Right atrium auricular region (tissue), 2 donors: ENCODE data around the gene PTPRC. TPM values are rescaled to one million over a fixed set of nuclear protein-coding genes. Genes with fewer than 3 reads are reported as not detected.

Experiments
- DNase-seq: peaks from one replicate; pipeline ENCODE4 v3.0.0-alpha.2; 2019; ENCODE audit warnings: low spot score
- H3K27ac ChIP-seq, 2 donors: fragments of 200-600 bp; sonication (generic); 1 replicate in 1 of 2; 2 replicates in 1 of 2; pipeline ENCODE4 v1.5.1; 2016 to 2019
- H3K27me3 ChIP-seq, 2 donors: fragments of 200-600 bp; sonication (generic); one replicate each; pipeline versions ENCODE4 v1.5.1 to v1.6.0; 2017 to 2019
- H3K36me3 ChIP-seq: fragments of 200-600 bp; sonication (generic); one replicate; pipeline ENCODE4 v1.5.1; 2016
- H3K4me1 ChIP-seq, 2 donors: fragments of 200-600 bp; sonication (generic); one replicate each; pipeline versions ENCODE4 v1.5.1 to v1.6.0; 2017 to 2019
- H3K4me3 ChIP-seq, 2 donors: fragments of 200-600 bp; sonication (generic); 1 replicate in 1 of 2; 2 replicates in 1 of 2; pipeline ENCODE4 v1.5.1; 2017 to 2019; ENCODE audit warnings: mild to moderate bottlenecking in 1 of 2, moderate library complexity in 1 of 2
- H3K9me3 ChIP-seq, 2 donors: fragments of 200-600 bp; sonication (generic); one replicate each; pipeline ENCODE4 v1.5.1; 2019
- total RNA-seq, 2 donors: library from RNA; depleted of rRNA; stranded (reverse); fragments of >200 nt; gene quantifications; one replicate each; pipeline ENCODE4 v1.1.0, GENCODE V29; 2016
- TF ChIP-seq, protein P1 (sequence below), 2 donors: fragments of 200-600 bp; sonication (generic); IDR thresholded peaks; one replicate each; pipeline ENCODE4 v1.5.1; 2019; ENCODE audit warnings: antibody characterized with exemption in 2 of 2

The PTPRC gene
- total RNA-seq, 2 donors from 2014 or later: 5.5 to 10.1 TPM

- no peak for DNase-seq
- H3K4me1 ChIP-seq: no peaks in the 10 kb centered on the region
- no peaks in the 10 kb centered on the region for H3K9me3 ChIP-seq
- H3K27ac ChIP-seq: no peak overlapping the region
- H3K27me3 ChIP-seq: no peaks in the 10 kb centered on the region
- TF ChIP-seq, protein P1, sequence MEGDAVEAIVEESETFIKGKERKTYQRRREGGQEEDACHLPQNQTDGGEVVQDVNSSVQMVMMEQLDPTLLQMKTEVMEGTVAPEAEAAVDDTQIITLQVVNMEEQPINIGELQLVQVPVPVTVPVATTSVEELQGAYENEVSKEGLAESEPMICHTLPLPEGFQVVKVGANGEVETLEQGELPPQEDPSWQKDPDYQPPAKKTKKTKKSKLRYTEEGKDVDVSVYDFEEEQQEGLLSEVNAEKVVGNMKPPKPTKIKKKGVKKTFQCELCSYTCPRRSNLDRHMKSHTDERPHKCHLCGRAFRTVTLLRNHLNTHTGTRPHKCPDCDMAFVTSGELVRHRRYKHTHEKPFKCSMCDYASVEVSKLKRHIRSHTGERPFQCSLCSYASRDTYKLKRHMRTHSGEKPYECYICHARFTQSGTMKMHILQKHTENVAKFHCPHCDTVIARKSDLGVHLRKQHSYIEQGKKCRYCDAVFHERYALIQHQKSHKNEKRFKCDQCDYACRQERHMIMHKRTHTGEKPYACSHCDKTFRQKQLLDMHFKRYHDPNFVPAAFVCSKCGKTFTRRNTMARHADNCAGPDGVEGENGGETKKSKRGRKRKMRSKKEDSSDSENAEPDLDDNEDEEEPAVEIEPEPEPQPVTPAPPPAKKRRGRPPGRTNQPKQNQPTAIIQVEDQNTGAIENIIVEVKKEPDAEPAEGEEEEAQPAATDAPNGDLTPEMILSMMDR (IDR thresholded peaks at IDR 0.05): no peak
- no peak overlapping the region for H3K4me3 ChIP-seq
- H3K36me3 ChIP-seq: no peaks in the 10 kb centered on the region
These were observed 33.4 kb upstream of the PTPRC start for GRCh38 chr1:198605406-198605805.

DNA sequence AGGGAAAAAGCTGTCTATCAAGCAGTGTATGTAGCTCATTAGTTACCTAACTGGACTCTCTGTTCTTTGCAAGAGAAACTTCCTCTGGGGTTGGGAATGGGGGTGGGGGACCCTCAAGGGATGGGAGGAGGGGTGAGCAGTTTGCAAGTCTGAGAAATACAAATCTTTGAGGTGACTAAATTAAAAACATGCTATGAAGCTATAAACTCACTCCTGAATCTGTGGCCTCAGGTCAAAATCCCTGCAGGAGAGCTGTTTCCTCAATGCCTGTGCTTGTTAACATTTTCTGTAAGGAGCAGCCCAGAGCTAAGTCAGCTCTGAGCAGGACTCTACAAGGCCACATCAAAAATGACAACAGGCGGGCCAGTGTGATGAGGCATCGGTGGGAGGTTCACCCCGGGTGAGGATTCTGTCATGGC, 32.8 kb upstream of the PTPRC start:
- no peak for DNase-seq
- no peaks in the 10 kb centered on the region for H3K9me3 ChIP-seq
- no peaks in the 10 kb centered on the region for H3K36me3 ChIP-seq
- no peak overlapping the region for H3K4me3 ChIP-seq
- no peaks in the 10 kb centered on the region for H3K27me3 ChIP-seq
- H3K27ac ChIP-seq: no peak overlapping the region
- no peaks in the 10 kb centered on the region for H3K4me1 ChIP-seq
- TF ChIP-seq, protein P1 (IDR thresholded peaks at IDR 0.05): no peak

GRCh38 chr1:198607714-198608113, 31.1 kb upstream of the PTPRC start:
- Histone ChIP-seq H3K9me3 (no peaks in the 10 kb centered on the region), H3K27me3 (no peaks in the 10 kb centered on the region), H3K4me3 (no peak overlapping the region), H3K36me3 (no peaks in the 10 kb centered on the region), H3K27ac (no peak overlapping the region), H3K4me1 (no peaks in the 10 kb centered on the region)
- TF ChIP-seq, protein P1 (IDR thresholded peaks at IDR 0.05): no peak
- no peak for DNase-seq

DNA sequence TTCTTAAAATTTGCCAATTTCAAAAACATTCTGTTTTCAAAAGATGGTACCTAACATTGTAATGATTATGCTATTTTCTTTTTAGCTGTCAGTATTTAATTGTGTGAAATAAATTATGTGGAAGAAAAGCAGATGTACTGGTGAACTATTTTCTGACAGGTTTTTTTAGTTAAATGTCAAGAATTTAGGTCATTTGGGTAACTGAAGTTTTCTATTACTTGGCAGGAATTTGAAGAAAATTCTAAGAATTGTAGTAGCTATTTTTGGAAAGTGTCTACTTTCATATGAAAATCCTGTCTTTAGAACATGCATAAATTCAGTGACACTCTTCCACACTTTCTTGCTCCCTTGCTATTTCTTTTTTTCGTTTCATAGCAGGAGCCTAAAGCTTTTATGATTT, 28.5 kb upstream of the PTPRC start:
- no peaks in the 10 kb centered on the region for H3K4me1 ChIP-seq
- TF ChIP-seq, protein P1 (IDR thresholded peaks at IDR 0.05): no peak
- DNase-seq: no peak
- no peaks in the 10 kb centered on the region for H3K9me3 ChIP-seq
- no peaks in the 10 kb centered on the region for H3K36me3 ChIP-seq
- H3K4me3 ChIP-seq: no peak overlapping the region
- H3K27me3 ChIP-seq: no peaks in the 10 kb centered on the region
- H3K27ac ChIP-seq: no peak overlapping the region

GRCh38 chr1:198611219-198611618, 27.6 kb upstream of the PTPRC start:
- Histone ChIP-seq H3K4me3 (no peak overlapping the region), H3K4me1 (no peaks in the 10 kb centered on the region), H3K27me3 (no peaks in the 10 kb centered on the region), H3K9me3 (no peaks in the 10 kb centered on the region), H3K27ac (no peak overlapping the region), H3K36me3 (no peaks in the 10 kb centered on the region)
- DNase-seq: no peak
- TF ChIP-seq, protein P1 (IDR thresholded peaks at IDR 0.05): no peak

DNA sequence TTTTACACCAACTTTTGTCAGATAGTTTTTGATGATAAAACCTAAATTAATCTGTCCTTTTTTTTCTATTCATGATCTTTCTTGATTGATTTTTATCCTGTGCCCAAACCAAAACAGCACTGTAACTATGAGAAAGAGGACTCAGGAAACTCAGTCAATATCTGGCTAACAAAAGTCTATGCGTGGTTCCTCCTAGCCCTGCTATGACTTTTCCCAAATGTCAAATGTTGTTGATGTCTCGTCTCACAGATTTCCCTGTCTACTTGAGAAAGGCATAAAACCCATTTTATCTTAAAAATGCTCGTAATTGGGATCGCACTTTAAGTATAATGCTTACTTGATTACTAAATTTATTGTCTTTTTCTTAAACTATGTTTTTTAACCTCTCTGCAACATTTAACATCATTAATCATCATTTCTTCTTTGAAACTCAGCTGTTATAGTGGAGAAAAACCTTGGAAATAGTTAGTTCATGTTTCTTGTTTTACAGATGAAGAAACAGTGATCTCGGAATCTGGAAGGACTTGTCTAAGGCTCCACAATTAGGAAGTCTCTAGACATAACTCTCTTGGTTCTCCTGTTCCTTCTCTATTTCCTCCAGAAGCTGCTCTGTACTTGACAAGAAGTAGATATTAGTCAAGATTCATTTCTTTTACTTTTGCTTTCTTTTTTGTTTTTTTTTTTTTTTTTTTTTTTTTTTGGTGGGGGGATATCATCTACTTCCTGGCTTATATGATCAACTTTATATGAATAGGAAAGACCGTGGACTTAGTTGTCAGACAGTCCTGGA, 26.2 kb upstream of the PTPRC start:
- TF ChIP-seq, protein P1 (IDR thresholded peaks at IDR 0.05): no peak
- no peaks in the 10 kb centered on the region for H3K36me3 ChIP-seq
- DNase-seq: no peak
- no peaks in the 10 kb centered on the region for H3K27me3 ChIP-seq
- no peaks in the 10 kb centered on the region for H3K4me1 ChIP-seq
- no peak overlapping the region for H3K4me3 ChIP-seq
- no peak overlapping the region for H3K27ac ChIP-seq
- H3K9me3 ChIP-seq: no peaks in the 10 kb centered on the region
